Keratinocyte (primary cell): ENCODE measurements around the gene CYP46A1.

ENCODE experiments used
- CTCF ChIP-seq, 3 experiments: IDR thresholded peaks in 1 of 3; conservative IDR thresholded peaks in 1 of 3; optimal IDR thresholded peaks in 1 of 3; 2 replicates in 2 of 3; 3 replicates in 1 of 3; pipeline versions ENCODE3 to v1.5.1; 2011; ENCODE audit warnings: low read length in 3 of 3, mild to moderate bottlenecking in 3 of 3, moderate library complexity in 2 of 3, control low read depth in 1 of 3, inconsistent platforms in 1 of 3; ENCODE audit not compliant: insufficient read depth in 2 of 3; ENCODE audit errors: extremely low read depth in 1 of 3
- EZH2 ChIP-seq: IDR thresholded peaks from one replicate; pipeline ENCODE4 v1.6.1; 2012; ENCODE audit warnings: inconsistent platforms, mild to moderate bottlenecking, low read length, moderate library complexity

GRCh38 chr14:99700379-99700778 is 16.3 kb downstream of the CYP46A1 start:
- TF ChIP-seq EZH2 (no peak), CTCF (optimal IDR thresholded peaks at IDR 0.05 in 1 of 3, IDR thresholded peaks at IDR 0.05 in 1 of 3, conservative IDR thresholded peaks at IDR 0.05 in 1 of 3; ENCODE audit: extremely low read depth in 1 of 3, insufficient read depth in 2 of 3, low read length in 3 of 3) (no peak)
